Articular chondrocyte of knee joint (primary cell): ENCODE results near the gene QPCT. TPM values are rescaled to one million over a fixed set of nuclear protein-coding genes. Genes with fewer than 3 reads are reported as not detected.

Source experiments
- small RNA-seq: library from RNA; depleted of rRNA; stranded (forward); fragments of <200 nt; gene quantifications from one replicate; pipeline ENCODE3, GENCODE V24; 2012
- total RNA-seq: library from RNA; depleted of rRNA; stranded (reverse); fragments of >200 nt; gene quantifications from 2 replicates; pipeline ENCODE4 v1.2.3, GENCODE V29; 2012

The QPCT gene
- 10.7 and 17.5 TPM in 2 replicates for total RNA-seq

GRCh38 chr2:37344453-37345361, at the start of gene QPCT:
TSS of gene QPCT (plus strand) at chr2:37344630. CDS start at chr2:37344732, 102 bp downstream.

GRCh38 chr2:37324786-37325624, 19.4 kb upstream of the QPCT start, which contains the start of gene PRKD3:
TSS of gene PRKD3 (minus strand) at chr2:37324833. CDS start at chr2:37316524, 8,309 bp downstream.

Small RNA genes lying within 50 kb of the gene (small RNA-seq; reads per million reads assigned to genes)
- gene RNU6-939P, result not detected

Other genes with a start within 250 kb of the QPCT start
- 60.1 and 60.3 TPM in 2 replicates for gene EIF2AK2, start 187.7 kb upstream of the QPCT start, total RNA-seq
- gene SULT6B1, start 156.0 kb upstream of the QPCT start, total RNA-seq, result not detected in 2 replicates
- 27.5 and 27.7 TPM in 2 replicates for gene CEBPZOS, start 148.1 kb upstream of the QPCT start, total RNA-seq
- gene CEBPZ, start 113.0 kb upstream of the QPCT start, total RNA-seq, result 39.7 and 50.6 TPM in 2 replicates
- gene NDUFAF7, start 113.0 kb upstream of the QPCT start, total RNA-seq, result 14.3 and 16.3 TPM in 2 replicates
- gene PRKD3, start 19.8 kb upstream of the QPCT start, total RNA-seq, result 69.0 and 74.4 TPM in 2 replicates